Stimulated activated CD4-positive, alpha-beta T cell treated with anti-CD3 and anti-CD28 coated beads, Interleukin-1b, Interleukin-23, amount 100 ng/mL, for 24 hours (primary cell): ENCODE data around the gene DOC2B.

Source experiments
- DNase-seq, 4 experiments: peaks; one replicate each; pipeline ENCODE4 v3.0.0-alpha.2; 2020; ENCODE audit warnings: low read depth in 4 of 4, low spot score in 1 of 4

Gene DOC2B

DNA sequence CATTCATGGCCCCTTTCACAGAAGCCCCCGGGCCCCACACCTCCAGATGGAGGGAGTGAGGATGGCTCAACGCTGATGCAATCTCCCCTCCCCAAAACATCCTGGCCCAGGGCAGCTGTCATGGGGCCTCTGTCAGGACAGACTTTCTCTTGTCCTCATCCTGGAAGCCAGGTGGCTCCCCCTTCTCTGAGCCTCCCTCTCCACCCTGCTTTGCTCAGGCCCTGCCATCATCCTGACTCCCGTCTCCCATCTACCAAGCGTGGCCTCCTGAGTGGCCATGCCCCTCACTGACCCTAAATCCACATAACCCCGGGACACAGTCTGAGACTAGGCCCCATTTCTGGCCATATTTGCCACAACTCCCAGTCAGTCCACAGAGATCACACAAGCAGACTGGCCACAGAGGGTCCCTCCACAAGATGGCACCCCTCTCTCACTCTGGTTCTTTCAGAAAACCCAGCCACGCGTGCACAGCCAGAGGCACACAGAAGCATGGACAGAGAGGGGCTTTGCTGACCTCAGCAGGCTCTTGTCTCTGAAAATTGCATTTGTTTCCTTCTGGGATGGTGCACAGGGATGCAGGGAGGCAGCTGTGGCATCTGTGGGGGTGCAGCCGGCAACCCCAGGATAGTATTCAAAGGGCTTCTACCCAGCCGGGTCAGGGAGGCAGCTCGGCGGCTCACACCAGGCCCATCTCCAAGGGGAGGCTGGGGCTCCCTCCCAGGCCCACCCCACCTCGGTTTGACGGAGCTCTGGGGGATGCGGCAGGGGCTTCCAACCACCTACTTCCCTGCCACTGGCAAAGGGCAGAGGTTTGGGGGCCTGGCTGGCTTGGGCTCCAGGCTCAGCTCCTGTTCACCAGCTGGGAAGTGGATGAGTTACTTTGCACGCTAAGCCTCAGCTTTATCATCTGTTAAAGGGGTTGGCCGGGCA, 16.9 kb downstream of the DOC2B start:
- no peak for DNase-seq

DNA sequence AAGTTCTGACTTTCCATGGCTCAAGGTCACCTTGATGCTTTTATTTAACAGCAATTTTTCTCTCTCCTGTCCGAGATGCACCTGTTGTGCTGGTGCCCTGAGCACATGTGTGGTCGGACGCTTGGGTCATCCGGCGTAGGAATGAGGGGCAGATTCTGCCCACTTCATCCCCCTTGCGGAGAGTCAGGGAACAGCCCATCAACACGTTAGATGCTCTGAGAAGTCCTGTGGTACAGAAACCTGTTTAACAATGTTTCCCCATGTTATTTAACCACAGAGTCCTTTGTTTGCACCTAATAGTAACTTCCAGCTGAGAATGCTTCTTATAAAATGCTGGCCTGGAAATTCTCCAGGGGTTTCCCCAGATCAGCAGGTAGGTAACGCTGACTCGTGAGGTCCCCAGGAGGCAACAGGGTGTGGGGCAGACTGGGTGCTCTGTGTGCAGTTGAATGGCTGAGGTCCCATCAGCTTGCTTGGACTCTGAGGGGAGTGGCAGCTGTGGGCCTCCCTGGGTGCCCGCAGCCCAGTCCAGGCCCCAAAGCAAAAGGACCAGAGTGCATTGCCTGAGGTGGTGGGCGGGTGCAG, 17.8 kb downstream of the DOC2B start:
- DNase-seq = no peak

DNA sequence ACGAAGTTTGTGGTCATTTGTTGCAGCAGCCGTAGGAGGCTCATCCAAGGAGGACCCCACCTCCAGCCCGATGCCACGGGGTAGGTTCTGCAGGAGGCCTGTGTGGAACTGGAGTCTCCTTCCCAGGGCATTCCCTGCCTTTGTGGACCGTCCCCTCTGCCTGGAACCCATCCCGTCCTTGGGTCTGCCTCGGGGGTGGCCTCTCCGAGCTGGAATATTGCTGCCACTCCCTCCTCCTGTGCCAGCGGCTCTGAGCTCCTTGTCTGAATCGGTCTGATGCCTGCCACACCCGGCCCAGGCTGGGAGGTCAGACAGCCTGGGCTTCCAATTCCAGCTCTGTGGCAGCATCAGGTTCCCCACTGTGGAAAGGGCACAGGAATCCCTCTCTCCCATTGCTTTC, 18.8 kb downstream of the DOC2B start:
- no peak for DNase-seq

DNA sequence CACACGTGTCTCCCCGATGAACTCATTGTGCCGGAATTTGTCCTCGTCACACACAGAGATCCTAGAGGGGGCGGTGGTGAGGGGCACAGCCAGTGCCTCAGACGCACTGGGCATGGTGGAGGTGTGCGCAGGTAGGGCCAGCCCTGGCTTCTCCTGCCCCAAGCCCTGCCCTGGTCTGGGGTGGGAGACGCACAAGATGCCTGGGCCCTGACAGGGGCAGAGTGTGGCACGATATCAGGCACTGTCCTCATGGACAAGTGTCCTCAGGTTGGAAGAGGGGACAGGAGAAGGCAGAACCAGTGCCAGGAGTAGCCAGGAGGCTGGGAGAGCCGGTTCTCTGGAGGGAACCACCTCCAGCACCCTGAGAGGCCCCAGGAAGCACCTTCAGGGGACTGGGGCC, 20.0 kb downstream of the DOC2B start:
- DNase-seq = no peak

DNA sequence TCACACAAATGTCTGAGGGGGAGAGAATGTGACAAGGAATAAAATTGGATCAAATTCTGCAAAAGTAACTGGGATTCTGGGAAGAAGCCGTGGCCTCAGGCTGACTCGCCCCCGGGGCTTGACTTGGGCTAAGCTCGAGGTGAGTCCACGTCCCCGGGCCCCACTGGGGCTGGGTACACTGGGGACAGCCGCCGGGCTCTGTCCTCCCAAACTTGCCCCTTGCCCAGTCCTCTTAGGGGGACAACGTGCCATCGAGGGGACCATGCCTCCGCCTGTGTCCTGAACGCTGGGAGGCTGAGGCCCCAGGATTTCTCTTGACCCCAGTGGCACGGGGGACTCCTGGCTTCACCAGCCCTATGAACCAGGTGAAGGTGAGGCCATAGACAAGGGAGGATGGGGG, 21.1 kb downstream of the DOC2B start:
- no peak for DNase-seq

DNA sequence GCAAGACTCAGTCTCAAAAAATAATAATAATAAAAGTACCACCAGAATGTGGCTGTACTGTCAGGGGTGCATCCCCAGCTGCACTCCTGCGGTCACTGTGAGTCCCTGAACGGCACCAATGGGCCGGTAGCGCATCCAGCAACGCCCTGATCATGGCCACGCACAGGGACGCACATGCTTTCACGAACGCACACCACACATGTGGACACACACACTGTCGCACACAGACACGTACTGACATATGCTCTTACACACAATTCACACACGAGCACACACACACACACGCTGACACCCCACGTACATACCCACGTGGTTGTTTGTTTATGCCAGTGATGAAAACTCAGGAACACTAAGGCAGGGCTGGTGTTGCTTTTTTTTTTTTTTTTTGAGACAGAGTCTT, 21.8 kb downstream of the DOC2B start:
- no peak for DNase-seq

DNA sequence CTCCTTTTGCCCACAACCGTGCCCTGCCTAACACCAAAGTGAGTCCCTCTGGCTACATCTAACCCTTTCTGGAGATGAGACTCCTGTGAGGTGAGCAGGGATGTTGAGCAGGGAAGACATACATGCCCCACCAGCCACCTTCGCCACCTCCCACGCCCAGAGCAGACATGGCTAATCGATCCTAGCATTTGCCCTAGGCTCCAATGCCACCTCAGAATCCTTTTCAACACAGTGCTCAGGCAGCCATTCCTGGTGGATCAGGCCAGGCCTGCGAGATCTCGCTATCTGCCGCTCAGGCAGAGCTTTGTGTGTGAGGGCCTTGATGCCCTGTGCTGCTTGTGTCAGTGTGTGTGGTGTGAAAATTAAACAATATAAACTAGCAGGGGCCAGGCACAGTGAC, 23.1 kb downstream of the DOC2B start:
- no peak for DNase-seq

DNA sequence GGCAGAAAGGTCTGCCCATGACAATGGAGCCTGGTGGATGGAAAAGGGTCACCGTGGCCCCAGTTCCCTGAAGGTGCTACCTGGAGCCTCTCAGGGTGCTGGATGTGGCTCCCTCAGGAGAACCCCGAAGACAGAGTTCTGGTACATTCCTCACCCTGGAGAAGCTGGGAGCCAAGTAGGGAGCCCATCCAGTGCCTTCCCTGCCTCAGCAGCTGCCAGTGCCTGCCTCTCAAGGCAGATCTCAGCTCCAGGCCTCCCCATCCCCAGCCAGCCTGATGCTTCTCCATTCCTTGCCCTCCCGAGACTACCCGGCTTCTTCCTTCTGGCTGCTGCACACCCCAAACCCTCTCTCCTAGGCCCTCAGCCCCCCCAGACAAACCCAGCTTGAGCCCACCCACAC, 23.5 kb downstream of the DOC2B start:
- DNase-seq = no peak

DNA sequence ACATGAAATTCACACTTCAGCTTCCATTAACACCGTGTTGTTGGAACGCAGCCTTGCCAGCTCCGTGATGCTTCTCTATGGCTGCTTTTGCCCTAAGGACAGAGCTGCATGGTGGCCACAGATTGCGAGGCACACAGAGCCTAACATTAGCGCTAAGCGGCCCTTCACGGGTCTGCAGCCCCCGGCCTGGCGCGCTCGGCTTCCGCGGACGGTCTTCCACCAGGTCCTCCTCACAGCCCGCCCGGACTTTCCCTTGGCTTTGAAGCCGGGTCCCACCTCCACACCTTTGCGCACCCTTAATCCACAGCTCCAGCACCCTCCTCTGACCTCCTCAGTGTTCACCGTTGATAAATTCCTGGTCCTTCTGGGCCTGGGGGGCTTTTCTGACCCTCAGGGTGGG, 24.5 kb downstream of the DOC2B start:
- no peak for DNase-seq

DNA sequence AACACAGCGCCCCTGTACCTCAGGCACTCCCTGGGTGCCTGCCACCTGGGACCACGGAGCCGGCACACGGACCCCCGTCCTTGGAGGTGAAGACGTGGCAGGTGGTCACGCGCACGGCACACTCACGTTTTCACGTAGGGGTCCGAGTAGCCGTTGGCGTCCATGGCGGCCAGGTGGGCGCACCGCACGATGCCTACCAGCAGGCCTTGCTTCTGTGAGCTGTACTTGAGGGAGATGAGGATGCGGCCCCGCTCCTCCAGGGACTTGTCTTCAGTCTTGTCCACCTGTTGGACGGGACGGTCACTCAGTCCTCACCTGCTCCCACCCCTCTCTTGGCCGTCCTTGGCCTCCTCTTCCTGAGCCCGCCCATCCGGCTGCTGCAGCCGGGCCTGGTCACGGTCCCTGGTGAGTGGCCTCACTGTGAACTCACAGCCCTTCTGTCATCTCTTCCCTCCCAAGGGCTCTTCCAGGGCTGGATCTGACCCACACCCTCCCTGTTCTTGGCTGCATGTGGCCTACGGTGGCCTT, 25.3 kb downstream of the DOC2B start:
- DNase-seq = no peak

DNA sequence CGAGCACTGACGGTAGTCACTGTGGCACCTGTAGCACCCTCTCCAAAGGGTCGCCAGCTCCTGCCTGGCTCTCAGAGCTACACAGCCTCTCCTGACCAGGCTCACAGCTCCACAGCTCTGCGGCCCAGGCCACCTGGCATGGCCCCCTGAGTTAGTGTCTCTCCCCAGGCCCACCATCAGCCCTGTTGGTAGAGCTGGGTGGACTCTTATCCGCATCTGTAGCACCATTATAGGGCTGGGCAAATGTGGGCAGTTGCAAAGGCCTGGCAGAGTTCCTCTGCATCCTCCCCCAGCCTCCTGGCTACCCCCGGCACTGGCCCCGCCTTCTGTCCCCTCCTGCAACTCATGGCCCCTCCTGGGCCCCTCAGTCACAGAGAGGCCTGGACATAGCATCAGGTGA, 25.9 kb downstream of the DOC2B start:
- no peak for DNase-seq

DNA sequence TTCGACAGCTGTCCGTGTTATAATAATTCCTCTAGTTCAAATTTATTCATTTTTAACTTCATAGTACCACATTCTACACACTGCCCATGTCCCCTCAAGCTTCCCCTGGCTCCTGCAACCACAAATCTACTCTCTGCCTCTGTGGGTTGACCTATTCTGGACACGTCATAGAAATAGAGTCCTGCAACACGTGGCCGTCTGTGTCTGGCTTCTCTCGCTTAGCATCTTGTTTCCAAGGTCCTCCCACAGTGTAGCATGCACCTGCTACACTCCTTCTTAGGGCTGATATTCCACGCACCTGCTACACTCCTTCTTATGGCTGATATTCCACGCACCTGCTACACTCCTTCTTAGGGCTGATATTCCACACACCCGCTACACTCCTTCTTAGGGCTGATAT, 27.6 kb downstream of the DOC2B start:
- no peak for DNase-seq

DNA sequence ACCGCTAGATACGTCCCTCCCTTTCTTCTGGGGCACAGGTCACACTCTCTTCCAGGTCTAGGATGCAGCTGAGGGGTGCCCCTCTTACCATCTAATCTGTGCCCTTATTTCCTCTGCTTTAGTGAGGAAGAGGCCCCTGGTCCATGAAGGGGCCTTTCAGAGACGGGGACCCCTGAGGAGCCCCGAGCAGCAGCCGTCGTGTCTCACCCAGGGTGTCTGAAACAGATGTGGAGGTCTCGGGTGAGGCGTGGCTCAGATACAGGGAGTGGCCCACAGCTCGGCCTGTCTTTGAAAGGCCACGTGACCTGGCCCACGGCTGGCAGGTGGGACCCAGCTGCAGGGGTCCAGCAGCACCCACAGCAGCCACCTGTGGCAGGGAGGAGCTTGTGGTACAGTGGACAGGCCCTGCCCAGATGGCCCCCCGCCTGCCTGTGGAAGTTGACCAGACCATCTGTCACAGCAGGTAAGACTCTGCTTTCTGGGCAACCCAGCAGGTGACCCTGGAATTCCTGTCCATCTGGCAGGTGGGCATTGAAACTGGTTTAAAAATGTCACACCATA, 28.5 kb downstream of the DOC2B start:
- no peak for DNase-seq

DNA sequence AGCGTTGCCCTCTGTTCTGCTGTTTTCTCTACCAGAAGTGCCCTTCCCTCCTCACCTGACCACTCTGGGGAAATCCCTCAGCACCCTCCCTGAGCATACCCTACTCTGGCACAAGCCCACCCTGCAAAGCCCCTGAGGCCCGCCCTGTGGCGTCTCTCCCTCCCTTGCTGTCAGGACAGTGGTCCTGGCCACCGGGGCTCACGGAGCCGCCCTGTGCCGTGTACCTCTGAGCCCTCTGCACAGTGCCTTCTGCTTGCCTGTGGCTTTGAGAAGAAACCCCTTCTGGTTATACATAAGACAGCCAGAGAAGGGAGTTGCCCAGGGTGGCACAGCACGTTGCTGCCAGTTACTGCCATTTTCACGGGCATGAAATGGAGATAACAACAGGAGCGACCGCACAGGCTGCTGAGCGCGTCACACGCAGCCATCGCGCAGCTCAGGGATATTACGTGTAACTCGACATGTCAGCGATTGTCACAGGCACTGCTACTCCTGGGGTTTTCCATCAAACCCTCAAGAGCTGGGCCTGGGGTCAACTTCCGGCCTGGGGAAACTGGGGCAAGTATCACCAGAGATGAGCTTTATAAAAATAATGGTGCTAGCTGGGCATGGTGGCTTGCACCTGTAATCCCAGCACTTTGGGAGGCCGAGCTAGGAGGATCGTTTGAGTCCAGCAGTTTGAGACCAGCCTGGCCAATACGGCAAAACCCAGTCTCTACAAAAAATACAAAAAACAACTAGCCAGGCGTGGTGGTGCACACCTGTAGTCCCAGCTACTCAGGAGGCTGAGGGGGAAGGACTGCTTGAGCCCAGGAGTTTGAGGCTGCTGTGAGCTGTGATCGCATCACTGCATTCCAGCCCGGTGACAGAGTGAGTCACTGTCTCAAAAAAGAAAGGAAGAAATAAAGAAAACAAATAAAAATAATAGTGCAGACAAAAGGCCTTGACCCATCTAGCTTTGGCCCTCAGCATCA, 29.3 kb downstream of the DOC2B start:
- DNase-seq = no peak

DNA sequence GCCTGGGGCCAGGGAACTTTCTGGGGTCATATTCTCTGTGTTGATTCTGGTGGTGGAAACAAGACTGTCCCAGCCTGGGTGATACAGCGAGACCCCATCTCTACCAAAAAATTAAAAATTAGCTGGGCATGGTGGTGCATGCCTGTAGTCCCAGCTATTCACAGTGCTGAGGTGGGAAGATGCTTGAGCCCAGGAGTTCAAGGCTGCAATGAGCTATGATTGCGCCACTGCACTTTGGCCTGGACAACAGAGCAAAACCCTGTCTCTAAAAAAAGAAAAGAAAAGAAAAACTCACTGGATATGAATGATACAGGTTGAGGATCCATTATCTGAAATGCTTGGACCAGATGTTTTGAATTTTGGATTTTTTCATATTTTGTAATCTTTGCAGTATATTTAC, 30.4 kb downstream of the DOC2B start:
- DNase-seq = no peak

DNA sequence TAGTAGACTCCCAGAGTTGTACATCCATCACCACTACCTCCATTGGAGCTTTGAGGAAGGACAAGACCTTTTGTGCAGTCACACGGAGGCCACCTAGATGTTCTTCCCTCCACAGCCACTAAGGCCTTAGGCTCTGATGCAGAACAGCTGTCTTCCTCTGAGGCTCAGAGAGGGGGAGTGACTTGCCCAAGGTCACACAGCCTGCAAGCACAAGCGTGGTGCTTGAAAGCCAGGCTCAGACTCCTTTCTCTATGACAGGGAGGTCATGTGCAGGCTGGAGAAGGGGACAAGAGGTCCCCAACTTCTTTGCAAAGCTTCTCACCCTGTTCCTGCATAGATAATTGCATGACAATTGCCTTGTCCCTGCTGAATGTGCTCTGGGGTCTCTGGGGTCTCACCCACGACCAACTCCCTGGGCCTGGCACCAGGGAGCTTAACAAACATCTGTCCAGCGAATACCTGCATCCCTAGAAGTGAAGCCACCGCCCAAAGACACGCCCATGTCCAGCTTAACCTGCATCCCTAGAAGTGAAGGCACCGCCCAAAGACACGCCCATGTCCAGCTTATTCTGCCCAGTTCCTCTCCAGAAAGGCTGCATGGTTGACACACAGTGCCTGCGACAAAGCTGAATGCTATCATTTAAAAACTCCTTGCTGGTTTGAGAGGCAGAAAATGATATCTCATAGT, 31.4 kb downstream of the DOC2B start:
- no peak for DNase-seq

DNA sequence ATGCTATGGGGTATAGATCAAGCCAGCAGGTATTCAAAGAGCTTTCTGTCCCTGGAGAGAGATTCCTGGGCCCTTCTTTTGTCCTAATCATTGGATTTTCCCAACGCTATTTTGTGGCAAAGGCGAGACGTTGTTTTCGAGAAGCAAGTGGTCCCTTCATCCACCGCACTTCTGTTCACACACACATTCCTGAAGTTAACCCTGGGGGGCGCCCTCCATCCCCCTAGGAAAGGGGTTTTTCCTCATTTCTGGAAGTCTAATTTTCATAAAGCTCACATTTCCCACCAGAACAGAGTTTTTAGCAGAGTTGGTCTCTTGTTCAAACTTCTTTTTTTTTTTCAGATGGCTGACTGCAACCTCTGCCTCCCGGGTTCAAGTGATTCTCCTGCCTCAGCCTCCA, 32.2 kb downstream of the DOC2B start:
- no peak for DNase-seq

DNA sequence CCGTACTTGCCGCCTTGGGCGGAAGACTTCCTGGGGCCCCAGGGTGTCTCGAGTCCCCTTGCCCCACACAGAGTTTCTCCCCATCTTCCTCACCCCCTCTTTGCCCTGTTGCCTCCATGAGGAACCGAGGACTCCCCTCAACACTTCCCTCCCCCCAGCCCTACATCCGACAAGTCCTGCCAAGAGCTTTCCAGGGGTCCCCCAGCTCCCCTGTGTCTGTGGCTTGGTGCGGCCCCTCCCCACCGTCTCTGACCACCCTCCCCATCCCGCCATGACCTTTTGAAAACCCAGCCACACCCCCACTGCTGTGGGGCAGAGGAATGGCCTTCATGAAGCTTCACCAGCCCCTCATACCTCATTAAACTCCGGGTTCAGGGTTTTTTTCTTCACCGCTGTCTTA, 32.7 kb downstream of the DOC2B start:
- DNase-seq = no peak

DNA sequence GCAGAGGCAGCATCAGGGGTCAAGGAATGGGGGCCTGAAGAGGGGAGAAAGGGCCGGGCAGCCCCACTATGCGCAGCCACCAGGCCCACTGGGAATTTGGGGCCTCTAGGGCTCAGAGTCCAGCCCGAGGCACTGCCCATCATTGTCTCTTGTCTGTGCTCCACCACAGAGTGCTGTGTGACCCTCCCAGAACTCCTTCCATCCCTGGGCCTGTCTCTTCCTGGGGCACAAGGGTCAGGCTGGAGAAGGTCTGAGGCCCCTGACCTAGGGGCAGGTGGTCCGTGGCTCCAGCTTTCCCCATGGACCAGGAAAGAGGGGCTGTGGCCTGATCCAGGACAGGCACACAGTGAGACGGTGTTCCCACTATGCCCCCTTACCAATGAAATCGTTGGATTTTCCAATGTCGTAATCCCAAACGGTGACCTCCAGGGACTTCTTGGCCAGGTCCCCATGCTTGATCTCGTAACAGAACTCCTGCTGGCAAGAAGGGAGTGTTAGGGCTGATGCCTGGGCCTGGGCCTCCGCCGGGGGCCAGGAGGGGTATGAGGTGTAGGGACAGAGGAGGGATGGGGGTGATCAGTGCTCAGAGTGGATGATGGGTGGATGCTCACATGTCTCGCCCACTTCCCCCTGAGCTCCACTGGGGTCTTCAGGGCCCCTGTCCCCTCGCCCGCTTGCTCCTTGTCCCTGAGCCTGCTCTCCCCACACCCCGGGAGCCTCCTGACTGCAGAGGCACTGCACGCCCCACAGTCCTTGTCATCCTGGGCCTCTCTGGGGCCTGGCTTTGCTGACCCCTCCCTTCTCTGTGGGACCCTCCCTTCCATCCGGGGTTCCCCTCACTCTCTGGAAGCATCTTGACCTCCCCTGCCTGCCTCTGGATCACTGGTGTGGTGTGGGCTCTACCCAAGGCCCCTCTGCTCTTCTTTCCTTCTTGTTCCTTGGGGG, 33.4 kb downstream of the DOC2B start:
- no peak for DNase-seq
